B cell (primary cell): ENCODE results near the gene APLP2.

ENCODE experiments used
- CTCF ChIP-seq: fragments of 200-600 bp; IDR thresholded peaks from one replicate; pipeline ENCODE4 v1.8.0; 2022; ENCODE audit warnings: antibody characterized with exemption, mild to moderate bottlenecking
- EZH2 ChIP-seq: IDR thresholded peaks from 2 replicates; pipeline ENCODE4 v1.6.1; 2012; ENCODE audit warnings: borderline replicate concordance, low read depth, mild to moderate bottlenecking, moderate library complexity, low read length; ENCODE audit not compliant: insufficient read depth, poor library complexity, severe bottlenecking

GRCh38 chr11:130087294-130087926 lies 17.7 kb downstream of the APLP2 start:
- TF ChIP-seq EZH2 = no peak
- TF ChIP-seq CTCF = no peak
